Jurkat, Clone E6-1 (cell line): ENCODE results near the gene CES3.

ENCODE experiments used
- DNase-seq: peaks from one replicate; pipeline ENCODE4 v3.0.0-alpha.2; 2011; ENCODE audit warnings: low read depth, low spot score
- H3K4me3 ChIP-seq: 2 replicates; pipeline ENCODE4 v1.5.1; 2011; ENCODE audit warnings: mild to moderate bottlenecking, low read length, control low read depth, moderate library complexity

CES3 gene

DNA sequence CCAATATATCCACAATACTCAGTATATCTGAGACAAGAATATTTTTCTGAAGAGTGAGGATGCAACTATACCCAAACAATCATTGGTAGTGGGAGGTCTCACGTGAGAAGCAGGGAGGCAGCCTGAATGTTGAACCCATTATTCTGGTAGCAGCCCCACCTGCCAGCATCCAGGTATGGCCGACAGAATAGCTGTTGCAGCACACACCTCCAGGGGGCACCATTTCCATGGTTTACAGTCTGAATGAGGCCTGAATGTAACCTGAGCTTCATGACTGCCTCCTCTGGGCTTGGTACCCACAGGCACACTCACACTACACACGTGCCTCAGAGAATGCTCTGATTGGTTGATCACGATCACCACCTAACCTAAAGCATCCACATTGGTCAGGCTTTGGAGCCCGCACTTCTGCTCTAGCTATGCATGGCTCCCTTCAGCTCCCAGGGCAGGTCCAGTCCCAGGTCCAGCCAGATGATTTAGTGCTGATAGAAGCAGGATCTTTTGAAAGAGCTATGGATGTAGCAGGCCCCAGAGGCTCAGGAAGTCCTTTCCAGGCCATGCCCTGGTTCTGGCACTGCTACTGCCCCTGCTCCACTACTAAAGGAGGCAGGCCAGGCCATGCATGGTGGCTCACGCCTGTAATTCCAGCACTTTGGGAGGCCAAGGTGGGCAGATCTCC is 56.9 kb downstream of the CES3 start:
- DNase-seq: peak; percentile 96

DNA sequence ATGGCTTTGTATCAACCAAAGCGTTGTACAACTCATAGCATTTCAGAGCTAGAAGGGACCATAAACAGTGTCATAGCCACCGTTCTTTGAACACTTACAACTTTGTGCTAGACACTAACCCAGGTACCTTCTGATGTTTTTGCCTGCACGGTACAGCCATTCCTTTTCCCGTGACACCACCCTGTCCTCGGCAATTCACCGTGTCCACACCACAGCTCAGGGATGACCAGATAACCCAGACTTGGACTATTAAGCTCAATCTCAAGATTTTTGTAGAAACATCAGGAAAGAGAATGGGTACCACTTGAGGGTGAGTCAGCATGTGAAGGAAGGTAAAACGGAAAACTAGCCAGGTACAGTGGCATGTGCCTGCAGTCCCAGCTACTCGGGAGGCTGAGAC is 58.1 kb downstream of the CES3 start:
- H3K4me3 ChIP-seq: no peak overlapping the region
- no peak for DNase-seq

More for the DNA sequence above, 56.9 kb downstream of the CES3 start:
- no peak overlapping the region for H3K4me3 ChIP-seq

GRCh38 chr16:67021321-67021720 is 60.3 kb downstream of the CES3 start:
- DNase-seq: no peak
- H3K4me3 ChIP-seq: no peak overlapping the region

DNA sequence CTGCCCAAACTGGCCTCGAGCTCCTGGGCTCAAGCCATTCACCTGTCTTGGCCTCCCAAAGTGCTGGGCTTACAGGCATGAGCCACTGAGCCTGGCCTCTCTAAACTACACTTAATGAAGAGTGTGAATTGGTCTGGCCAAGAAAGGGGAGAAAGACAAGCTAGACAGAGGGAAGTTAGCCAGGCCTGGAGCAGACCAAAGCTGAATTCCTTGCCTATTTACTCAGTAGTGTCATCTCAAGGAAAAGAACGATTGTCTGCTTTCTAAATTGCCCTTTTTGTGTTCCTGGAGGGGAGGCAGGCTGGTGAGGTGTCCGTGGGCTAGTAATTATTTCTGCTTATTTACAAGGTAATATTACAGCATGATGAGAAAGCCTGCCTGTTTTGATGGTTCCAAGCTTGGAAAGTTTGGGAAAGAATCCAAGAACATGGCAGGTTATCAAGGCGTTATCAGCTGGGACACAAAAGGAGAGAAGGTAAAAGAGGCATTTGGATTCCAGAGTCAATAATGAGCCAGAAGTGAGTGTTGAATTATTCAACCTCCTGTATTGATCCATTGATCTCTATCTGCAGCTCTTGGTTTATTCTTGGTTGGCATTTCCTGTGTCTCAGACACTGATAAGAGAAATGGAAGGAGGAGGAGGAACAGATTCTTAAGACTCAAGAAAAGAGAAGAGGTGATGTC is 61.6 kb downstream of the CES3 start:
- no peak for DNase-seq
- no peak overlapping the region for H3K4me3 ChIP-seq

GRCh38 chr16:67023689-67024088 is 62.6 kb downstream of the CES3 start:
- no peak for DNase-seq
- no peak overlapping the region for H3K4me3 ChIP-seq
